Activated T-cell treated with anti-CD3 and anti-CD28 coated beads for 4 hours (primary cell): ENCODE measurements around the gene PANX2.

Experiments
- DNase-seq: peaks from one replicate; pipeline ENCODE4 v3.0.0-alpha.2; 2020

The PANX2 gene

DNA sequence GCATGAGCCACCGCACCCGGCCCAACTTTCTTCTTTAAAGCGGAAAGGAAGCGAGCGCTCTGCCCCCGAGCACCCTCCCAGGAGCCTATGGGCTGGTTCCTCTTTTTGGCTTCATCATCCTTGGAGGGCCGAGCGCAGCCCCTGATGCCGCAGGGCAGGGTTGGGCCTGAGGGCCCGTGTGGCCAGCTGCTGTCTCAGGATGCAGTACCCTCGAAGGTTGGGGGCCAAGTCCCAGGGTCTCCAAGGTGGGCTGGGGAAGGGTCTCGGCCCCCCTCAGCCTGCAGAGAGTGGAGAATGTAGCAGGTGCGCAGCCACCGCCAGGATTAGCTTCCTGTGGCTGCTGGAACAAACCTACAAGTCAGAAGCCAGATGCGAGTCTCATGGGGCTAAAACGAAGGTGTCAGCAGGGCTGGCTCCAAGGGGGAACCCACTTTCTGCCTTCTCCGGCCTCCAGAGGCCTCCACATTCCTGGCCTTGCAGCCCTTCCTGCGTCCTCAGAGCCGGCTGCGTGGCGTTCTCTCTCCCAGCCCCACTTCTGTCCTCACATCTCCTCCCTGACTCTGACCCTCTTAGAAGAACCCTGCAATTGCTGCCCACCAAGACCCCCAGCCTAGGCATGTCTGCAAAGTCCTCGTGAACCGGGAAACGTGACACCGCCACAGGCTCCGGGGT lies 2.9 kb downstream of the PANX2 start:
- DNase-seq, result no peak

DNA sequence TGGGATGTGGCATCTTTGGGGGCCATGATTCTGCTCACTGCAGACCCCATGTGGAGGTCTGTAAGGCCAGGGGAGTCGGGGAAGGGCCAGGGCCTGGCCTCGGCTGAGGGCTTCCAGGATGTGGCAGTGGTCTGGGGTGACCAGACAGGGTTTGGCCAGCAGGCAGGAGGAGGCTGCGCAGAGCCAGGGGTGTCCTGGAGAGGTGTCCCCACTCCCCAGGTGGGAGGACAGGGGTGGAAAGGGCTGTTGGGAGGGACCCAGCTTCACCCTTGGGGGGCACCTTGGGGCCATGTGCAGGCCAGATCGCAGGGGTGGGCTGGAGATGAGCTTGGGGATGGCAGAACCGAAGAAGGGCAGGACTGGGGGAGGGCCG lies 3.4 kb downstream of the PANX2 start:
- DNase-seq, result no peak

DNA sequence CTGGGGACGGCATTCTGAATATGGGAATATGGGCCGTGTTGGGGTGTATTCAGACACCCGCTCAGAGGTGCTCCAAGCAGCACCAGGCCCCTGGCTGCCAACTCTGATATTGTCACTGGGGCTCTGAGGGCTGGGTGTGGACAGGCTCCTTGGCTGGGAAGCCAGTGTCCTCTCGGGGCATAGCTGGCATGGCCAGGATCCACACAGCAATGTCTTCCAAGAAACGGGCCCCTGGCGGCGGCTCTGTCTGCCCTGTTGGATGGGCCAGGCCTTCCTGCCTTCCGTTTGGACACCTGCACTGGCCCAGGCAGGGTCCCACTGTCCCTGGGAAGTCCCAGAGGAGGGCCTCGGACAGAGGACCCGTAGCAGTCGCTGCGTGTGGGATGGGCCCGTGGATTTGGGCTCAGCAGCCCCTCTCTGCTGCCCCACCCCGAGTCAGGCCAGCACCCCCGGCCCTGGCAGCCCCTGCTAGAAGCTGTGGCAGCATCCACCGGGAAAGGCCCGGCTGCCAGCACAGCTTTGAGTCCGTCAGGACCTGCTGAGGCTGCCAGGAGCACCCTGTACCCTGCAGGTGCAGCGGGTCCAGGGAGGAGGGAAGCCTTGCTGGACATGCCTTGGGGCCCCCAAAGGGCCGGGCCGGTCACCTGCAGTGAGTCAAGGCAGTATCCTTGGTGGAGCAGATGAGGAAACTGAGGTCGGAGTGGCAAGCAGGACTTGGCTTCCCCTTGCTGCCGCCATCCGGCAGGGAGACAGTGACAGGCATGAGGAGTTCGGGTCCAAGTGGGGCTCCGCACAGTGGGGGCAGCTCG lies 4.1 kb downstream of the PANX2 start:
- no peak for DNase-seq

DNA sequence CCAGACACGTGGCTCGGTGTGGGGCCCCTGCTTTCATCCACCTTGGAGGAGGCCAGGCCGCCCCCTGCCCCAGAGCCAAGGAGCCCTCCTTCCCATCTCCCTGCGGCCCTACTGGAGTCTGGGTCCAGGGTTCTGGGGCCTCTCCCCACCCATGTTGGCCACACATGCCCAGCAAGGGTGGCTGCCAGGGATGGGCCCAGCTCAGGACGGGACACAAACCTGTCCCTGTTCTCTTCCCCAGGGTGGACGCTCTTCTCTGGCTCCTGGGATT lies 4.6 kb downstream of the PANX2 start:
- no peak for DNase-seq

DNA sequence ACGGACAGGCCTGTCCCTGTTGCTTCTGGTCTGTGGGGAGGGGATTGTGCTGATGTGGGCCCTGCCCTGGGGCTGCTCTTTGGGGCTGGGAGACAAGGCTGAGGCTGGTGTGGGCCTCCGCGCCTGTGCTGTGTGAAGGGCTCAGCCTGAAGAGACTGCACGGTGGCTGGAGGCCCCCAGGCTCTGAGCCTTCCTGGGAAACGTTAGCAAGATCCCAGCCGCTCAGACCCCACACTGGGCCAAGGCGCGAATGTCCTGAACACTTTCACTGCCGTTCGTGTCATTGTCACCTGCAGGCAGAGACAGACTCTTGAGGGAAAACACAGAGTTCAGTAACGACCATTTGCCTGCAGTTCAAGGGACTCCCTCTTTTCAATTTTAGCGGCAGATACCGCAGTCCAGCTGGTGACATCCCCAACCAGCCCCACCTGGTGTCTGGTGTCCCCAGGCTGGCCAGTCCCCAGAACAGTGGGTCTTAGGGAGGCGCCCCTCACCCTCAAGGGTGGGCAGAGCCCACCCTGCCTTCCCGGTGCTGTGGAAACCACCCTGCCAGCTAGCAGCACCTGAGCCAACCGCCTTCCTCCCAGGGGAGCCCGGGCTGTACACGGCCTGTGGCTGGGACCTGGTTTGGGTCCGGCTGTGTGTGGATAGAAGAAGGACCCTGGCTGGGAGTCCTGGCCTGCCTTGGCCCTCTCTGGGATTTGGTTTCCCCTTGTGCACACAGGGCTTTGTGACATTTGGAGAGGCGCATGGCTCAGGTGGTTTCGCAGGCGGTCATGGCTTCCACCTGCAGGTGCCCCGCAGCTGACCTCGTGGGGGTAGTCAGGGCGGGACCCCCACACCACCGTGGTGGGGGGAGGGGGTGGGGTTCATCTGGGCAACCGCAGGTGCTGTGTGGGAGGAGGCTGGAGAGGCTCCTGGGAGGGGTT lies 5.7 kb downstream of the PANX2 start:
- no peak for DNase-seq

DNA sequence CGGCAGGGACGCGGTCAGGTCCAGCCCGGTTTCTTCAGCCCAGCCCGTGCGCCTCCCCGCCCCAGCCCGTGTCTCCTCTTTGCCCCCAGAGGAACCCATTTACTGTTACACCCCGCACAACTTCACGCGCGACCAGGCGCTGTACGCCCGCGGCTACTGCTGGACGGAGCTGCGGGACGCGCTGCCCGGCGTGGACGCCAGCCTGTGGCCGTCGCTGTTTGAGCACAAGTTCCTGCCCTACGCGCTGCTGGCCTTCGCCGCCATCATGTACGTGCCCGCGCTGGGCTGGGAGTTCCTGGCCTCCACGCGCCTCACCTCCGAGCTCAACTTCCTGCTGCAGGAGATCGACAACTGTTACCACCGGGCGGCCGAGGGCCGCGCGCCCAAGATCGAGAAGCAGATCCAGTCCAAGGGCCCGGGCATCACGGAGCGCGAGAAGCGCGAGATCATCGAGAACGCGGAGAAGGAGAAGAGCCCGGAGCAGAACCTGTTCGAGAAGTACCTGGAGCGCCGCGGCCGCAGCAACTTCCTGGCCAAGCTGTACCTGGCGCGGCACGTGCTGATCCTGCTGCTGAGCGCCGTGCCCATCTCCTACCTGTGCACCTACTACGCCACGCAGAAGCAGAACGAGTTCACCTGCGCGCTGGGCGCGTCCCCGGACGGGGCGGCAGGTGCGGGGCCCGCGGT lies 6.5 kb downstream of the PANX2 start:
- no peak for DNase-seq

DNA sequence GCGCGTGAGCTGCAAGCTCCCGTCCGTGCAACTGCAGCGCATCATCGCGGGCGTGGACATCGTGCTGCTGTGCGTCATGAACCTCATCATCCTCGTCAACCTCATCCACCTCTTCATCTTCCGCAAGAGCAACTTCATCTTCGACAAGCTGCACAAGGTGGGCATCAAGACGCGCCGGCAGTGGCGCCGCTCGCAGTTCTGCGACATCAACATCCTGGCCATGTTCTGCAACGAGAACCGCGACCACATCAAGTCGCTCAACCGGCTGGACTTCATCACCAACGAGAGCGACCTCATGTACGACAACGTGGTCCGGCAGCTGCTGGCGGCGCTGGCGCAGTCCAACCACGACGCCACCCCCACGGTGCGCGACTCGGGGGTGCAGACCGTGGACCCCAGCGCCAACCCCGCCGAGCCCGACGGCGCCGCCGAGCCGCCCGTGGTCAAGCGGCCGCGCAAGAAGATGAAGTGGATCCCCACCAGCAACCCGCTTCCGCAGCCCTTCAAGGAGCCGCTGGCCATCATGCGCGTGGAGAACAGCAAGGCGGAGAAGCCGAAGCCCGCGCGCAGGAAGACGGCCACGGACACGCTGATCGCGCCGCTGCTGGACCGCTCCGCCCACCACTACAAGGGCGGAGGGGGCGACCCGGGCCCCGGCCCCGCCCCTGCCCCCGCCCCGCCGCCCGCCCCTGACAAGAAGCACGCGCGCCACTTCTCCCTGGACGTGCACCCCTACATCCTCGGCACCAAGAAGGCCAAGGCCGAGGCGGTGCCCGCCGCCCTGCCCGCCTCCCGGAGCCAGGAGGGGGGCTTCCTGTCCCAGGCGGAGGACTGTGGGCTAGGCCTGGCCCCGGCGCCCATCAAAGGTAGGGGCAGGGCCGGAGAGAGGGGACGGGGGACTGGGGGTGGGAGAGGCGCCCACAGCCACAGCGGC lies 7.3 kb downstream of the PANX2 start:
- no peak for DNase-seq

DNA sequence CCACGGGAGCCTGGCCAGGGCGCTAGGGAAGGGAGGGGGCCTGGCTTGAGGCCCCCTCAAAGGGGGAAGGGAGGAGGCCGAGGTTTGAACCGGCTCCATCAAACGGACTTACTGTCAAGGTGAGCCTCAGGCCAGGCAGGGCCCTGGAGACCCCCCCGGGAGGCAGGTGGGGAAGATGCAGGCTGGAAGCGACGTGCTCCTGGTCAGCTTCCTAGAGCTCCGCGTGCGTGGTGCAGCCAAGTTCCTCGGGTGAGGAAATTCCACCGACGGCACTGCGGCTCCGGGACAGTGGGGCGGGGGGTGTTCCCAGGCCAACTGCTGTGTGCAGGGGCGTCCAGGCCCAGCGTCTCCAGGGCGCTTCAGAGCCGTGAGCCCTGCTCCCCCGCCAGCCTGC lies 7.9 kb downstream of the PANX2 start:
- no peak for DNase-seq

DNA sequence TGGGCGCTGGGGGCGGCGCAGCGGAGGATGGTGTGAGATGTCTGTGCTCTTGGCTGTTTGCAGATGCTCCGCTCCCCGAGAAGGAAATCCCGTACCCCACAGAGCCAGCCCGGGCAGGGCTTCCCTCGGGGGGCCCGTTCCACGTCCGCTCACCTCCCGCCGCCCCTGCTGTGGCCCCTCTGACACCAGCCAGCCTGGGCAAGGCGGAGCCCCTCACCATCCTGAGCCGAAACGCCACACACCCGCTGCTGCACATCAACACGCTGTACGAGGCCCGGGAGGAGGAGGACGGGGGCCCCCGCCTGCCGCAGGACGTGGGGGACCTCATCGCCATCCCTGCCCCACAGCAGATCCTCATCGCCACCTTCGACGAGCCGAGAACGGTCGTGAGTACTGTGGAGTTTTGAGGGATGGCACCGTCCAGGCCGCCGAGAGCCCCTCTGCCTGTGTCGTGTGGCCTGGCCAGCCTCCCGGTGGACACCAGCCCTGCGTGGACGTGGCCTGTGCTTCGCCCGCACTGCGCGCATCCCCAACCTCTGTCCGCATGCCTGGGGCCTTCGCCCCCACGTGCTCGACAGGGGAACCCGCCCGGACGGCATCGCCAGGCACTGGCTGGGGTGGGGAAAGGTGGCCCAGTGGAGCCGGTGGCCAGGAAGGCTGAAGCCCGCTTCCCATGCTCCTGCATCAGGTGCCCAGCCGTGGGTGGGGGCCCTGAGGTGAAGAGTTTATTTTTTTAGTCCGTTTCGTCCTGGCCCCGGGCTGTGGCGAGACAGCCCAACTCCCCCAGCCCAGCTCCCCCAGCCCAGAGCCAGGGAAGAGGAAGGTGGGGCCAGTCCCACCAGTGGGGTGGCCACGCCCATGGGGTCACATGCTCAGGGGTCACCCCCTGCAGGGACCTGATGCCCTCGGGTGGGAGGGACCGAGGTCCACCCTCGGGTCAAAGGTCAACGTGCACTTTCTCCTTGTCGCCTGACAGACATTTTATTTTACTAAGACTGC lies 8.6 kb downstream of the PANX2 start:
- DNase-seq, result no peak

DNA sequence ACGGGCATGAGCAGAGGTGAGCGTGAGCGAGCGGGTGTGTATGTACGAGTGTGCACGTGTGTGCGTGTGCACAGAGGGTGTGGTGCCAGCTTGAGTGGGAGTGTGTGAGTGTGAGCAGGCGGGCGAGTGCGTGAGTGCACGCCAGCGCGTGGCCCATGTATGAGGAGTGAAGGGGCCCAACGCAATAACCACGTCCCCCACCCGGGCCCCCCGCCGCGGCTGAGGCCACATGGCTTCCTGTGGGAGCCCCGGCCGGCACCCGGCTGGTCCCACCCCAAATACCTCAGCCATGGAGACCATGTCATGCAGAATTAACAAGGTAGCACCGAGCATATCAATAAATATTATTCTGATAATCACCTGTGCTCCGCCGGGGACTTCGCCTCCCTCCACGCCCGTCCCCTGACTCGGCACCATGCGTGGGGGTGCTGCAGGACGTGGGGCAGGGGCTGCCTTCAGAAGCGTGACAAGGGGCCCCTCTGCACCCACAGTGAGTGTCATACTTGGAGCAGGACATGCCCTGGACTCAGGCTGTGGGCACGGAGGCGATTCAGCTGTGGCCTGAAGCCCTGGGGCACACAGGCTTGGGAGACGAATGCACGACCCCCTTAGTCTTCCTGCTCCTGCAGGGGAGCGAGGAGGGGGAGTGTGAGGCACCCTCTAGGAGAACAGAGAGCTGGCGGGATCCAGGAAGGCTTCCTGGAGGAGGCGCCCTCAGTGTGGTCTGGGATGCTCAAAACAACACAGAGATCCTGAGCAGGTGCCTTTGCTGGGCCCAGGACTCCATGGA lies 9.6 kb downstream of the PANX2 start:
- no peak for DNase-seq

DNA sequence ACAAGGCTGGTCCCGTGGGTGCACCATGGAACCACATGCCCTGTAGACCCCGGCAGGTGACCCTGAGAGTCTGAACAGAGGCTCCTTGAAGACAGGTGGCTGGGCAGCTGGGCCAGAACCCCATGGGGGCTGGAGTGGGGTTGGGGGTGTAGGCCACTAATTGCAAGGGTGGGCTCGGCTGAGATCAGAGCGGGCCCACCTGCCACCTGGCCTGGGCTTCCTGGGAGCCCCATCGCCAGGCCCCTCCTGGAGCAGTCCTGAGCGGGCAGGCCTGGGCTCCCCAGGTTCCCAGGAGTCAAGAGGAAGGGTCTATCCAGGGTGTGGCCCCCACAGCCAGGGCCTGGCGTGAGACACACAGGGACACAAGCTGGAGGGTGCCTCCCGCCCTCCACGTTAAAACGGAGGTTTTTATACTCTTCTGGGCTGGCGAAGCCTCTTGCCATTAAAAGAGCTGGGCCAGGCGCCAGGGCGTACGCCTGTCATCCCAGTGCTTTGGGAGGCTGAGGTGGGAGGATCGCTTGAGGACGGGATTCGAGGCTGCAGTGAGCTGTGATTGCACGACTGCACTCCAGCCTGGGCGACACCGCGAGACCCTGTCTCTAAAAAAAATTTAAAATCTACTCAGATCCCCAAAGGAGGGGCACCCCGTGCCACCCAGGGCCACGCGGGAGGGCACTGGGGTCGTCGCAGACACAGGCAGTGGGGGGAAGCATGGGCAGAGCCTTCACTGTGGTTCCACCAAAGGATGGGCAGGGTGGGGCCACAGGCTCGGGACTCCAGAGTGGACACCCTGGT lies 10.4 kb downstream of the PANX2 start:
- no peak for DNase-seq

DNA sequence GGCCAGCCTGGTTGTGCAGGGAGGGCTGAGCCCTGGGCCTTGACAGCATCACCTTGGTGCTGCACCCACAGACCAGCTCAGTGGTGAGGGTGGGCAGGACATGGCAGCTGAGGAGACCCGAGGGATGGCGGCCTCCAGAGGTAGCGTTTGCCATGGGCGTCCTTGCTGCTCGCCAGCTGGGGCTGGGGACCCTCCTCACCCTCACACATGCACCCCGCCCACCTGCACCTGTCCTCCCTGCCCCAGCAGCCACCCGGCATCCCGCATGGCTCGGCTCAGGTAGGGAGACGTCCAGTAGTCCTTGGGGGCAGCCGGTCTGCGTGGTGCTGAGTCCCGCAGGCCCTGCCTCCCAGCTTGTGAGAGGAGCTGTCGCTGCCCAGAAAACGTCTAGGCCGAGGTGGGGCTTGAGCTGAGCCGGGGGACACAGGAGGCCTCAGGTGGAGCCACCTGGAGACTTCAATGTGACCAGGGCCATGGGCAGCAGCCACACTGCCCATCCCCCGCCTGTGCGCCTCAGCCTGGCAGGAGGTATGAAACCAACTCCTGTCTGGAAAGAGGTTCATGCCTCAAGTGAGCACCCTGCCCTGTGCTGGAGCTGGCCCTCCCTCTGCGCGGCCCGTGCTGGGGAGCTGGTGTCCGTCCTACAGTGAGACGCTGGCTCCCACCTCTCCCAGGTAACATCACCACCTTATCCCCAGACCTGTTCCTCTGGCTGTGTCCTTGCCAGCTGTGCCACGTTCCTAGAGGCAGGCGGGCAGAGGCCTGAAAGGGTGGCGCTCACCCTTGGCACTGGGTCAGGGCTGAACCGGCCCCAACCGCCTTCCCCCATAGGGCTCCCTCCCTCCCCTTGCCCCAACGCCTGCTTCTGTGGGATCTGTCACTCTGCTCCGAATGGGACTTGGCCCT lies 11.9 kb downstream of the PANX2 start:
- no peak for DNase-seq

DNA sequence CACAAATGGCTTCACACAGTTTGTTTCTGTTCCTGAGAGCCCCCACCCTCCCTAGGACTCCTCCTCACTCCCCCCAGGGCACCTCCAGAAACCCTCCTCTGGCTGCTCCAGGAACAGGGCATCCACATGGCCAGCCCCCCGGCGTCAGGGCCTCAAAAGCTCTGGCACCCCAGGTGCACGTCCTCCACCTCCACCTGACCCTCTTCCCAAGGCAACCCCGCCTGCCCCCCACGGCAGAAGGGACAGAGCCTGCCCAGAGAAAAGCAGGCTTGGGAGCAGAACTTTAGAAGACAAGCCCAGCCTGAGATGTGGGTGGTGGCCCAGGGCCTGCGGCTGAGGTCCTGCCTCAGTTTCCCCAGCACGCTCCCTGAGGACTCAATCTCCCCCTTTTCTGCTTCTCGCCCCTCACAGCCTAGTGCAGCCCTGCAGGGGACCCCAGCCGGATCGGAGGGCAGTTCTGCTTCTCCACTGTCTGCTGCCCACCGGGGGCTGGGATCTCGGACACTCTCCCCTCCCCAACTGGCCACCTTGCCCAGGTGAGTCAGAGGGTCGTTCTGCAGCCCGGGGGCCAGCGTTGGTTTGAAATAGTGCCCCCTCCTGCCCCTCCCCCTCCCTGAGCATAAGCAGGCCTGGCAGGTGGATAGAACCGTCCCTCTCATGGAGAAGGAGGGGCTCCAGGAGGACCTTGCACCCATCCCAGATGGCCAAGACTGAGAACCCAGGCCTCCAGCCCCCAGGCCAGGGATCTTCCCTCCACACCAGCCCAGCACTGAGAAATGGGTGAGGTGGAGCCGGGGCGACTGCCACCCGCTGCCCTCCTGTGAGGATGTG lies 12.8 kb downstream of the PANX2 start:
- DNase-seq, result no peak

DNA sequence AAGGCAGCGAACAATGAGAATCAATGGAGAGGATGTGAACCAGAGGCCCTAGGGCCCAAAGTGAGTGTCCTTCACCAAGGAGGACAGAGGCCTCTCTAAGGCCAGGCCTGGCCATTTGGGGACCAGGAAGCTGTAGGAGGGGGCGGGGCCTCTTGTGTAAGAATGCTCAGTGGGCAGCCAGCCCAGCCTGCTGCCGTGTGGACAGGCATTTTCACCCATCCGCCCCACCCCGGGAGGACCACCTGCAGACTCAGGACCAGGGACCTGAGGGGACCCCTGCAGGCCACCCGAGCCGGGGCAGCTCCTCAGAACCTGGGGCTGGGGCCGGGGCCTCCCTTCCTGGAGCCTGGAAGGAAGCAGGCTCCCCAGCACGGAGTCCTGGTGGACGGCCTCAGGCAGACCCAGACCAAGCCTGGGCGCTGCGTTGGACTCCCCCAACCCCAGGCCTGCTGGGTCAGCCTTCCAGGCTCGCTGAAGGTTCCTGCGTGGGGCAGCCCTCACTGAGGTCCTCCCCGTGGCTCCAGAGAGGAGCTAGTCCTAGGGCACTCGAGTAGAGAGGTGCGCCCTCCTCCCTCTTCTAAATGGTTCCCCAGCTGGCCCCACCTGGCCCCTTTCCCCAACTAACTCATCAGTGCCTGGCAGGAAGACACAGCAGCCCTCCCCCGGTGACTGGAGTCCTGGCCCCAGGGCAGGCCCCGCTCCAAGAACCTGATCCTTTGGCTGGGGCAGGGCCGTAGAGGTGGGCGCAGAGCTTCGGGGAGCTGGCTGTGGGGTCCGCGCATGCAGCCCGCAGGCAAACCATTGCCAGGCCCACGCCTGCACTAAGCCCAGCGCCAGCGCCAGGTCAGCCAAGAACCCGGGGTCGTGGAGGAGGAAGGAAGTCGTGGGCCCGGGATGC lies 13.7 kb downstream of the PANX2 start:
- DNase-seq, result no peak

DNA sequence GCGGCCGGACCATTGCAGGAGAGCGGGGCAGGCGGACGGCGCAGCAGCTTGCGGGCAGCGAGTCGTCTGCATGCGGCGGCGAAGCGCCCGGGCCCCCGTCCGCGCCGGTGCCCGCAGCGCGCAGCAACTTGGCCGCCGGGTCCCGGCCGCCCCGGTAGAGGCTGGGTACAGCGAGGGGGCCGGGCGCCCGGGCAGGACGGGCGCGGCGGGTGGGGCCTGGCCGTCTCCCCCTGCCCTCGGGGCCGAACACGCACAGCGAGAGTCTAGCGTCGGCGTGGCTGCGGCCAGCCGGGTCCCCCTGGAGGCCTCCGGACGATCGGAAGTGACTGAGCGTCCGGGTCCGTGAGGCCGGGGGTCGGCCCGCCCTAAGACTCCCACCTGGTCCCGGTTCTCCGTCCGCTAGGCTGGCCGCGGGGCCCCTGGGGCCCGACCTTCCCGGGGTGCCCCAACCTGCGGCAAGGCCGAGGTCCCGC lies 14.4 kb downstream of the PANX2 start:
- no peak for DNase-seq
